Measurements from ENCODE around the gene MEIOSIN. TPM values are rescaled to one million over a fixed set of nuclear protein-coding genes. Genes with fewer than 3 reads are reported as not detected.
"Not testable (repeated sequence)": the region's sequence is repeated elsewhere in the genome, so short reads cannot be mapped to it uniquely, and the experiment has no call there.

Gene MEIOSIN
- total and polyA plus RNA-seq, 8 donors: not detected

- Histone ChIP-seq H3K9me3 (no peaks in the 10 kb centered on the region), H3K4me3 (peak overlapping the region in 3 of 4 donors; percentile 29 to 51 (median 45)), H3K27me3 (no peaks in the 10 kb centered on the region), H3K27ac (peak overlapping the region; percentile 77 to 96 (median 84)), H3K36me3 (no peaks in the 10 kb centered on the region), H3K4me1 (peaks cover 0 to 14% (median 8%) of the 10 kb centered on the region in 3 donors)
- ATAC-seq: peak in 1 of 4 donors; percentile 1
- 40 to 45% methylated on average over 12 of the region's 12 CpGs for WGBS, 2 donors
- peak in 4 of 6 donors; percentile 52 to 75 (median 56) for DNase-seq
- no peak for TF ChIP-seq CTCF (IDR thresholded peaks at IDR 0.05)
- intact Hi-C loops (cut with DNase I): loop anchor here in 1 of 3 donors (10.0 kb wide), 1 partner anchor 47 kb away; the partner anchor contains the start of gene SIX5
- FAIRE-seq: no peak
These were observed 15.1 kb upstream of the MEIOSIN start for GRCh38 chr19:45717983-45718650.

- H3K36me3 ChIP-seq; H3K27me3 ChIP-seq; FAIRE-seq; H3K9me3 ChIP-seq; H3K4me3 ChIP-seq; intact Hi-C loops (cut with DNase I); ATAC-seq; DNase-seq: not testable (repeated sequence)
- WGBS, 2 donors: 86 to 89% methylated on average over 11 of the region's 11 CpGs
- Histone ChIP-seq H3K27ac (peak overlapping the region; percentile 28 to 66 (median 61)), H3K4me1 (peaks cover 0 to 14% (median 8%) of the 10 kb centered on the region in 3 donors)
These were observed 13.2 kb upstream of the MEIOSIN start for GRCh38 chr19:45720065-45720464.

GRCh38 chr19:45728683-45729082 lies 4.6 kb upstream of the MEIOSIN start:
- H3K27ac ChIP-seq; H3K4me1 ChIP-seq; H3K4me3 ChIP-seq; intact Hi-C loops (cut with DNase I); FAIRE-seq; ATAC-seq; H3K27me3 ChIP-seq; H3K36me3 ChIP-seq; H3K9me3 ChIP-seq; DNase-seq: not testable (repeated sequence)
- 93% methylated on average over 18 of the region's 18 CpGs for WGBS, 2 donors

GRCh38 chr19:45729800-45730290 lies 3.4 kb upstream of the MEIOSIN start:
- H3K4me3 ChIP-seq: peak overlapping the region; percentile 44 to 77 (median 58)
- no peaks in the 10 kb centered on the region for H3K27me3 ChIP-seq
- H3K9me3 ChIP-seq: no peaks in the 10 kb centered on the region
- ATAC-seq: peak; percentile 2 to 19 (median 6)
- peaks cover 4 to 10% (median 8%) of the 10 kb centered on the region in 3 donors for H3K4me1 ChIP-seq
- no peak for FAIRE-seq
- intact Hi-C loops (cut with DNase I): no loop called here
- peak in 1 of 6 donors; percentile 30 for DNase-seq
- TF ChIP-seq CTCF (IDR thresholded peaks at IDR 0.05): no peak
- no peaks in the 10 kb centered on the region for H3K36me3 ChIP-seq
- WGBS, 2 donors: 2% methylated on average over 10 of the region's 10 CpGs
- H3K27ac ChIP-seq: peak overlapping the region in 2 of 4 donors; percentile 9 to 57

GRCh38 chr19:45730368-45731288 lies 2.6 kb upstream of the MEIOSIN start, which contains the start of gene FBXO46:
Gene FBXO46, minus strand, starts transcription at chr19:45730896. Its CDS starts 17,401 bp downstream, at chr19:45713495.
- WGBS, 2 donors: 0 to 1% methylated on average over 48 of the region's 48 CpGs
- H3K36me3 ChIP-seq: no peaks in the 10 kb centered on the region
- no peaks in the 10 kb centered on the region for H3K9me3 ChIP-seq
- H3K27ac ChIP-seq: peak within 1 kb of the TSS in 2 of 4 donors; percentile 57 to 63
- DNase-seq: peak; percentile 88 to 98 (median 98)
- intact Hi-C loops (cut with DNase I): no loop called here
- H3K4me1 ChIP-seq: peaks cover 4 to 10% (median 8%) of the 10 kb centered on the region in 3 donors
- H3K4me3 ChIP-seq: peak within 1 kb of the TSS; percentile 44 to 77 (median 58)
- no peak for TF ChIP-seq CTCF (IDR thresholded peaks at IDR 0.05)
- H3K27me3 ChIP-seq: no peaks in the 10 kb centered on the region
- peak; percentile 95 for FAIRE-seq
- ATAC-seq: peak; percentile 95 to 99 (median 98)
